Neutrophil (primary cell): Measurements from ENCODE around the gene RNF43.

ENCODE experiments used
- H3K27ac ChIP-seq: fragments of 200-600 bp; sonication (generic); 2 replicates; pipeline ENCODE4 v1.5.1; 2016; ENCODE audit warnings: mild to moderate bottlenecking, moderate library complexity
- H3K27me3 ChIP-seq: fragments of 200-600 bp; sonication (generic); 2 replicates; pipeline ENCODE4 v1.6.0; 2016; ENCODE audit warnings: mild to moderate bottlenecking
- H3K36me3 ChIP-seq: fragments of 200-600 bp; sonication (generic); 2 replicates; pipeline ENCODE4 v1.5.1; 2017
- H3K4me1 ChIP-seq, 2 experiments: fragments of 200-600 bp in 1 of 2; sonication (generic) in 1 of 2; 1 replicate in 1 of 2; 2 replicates in 1 of 2; pipeline versions ENCODE4 v1.5.1 to v1.6.1; 2013 to 2016; ENCODE audit warnings: low read depth in 1 of 2, low read length in 1 of 2, mild to moderate bottlenecking in 1 of 2, moderate library complexity in 1 of 2; ENCODE audit not compliant: control insufficient read depth in 1 of 2, insufficient read depth in 1 of 2
- H3K4me3 ChIP-seq, 2 experiments: fragments of 200-600 bp in 1 of 2; sonication (generic) in 1 of 2; 1 replicate in 1 of 2; 2 replicates in 1 of 2; pipeline ENCODE4 v1.5.1; 2013 to 2016; ENCODE audit warnings: low read depth in 1 of 2, low read length in 1 of 2, mild to moderate bottlenecking in 1 of 2, moderate library complexity in 1 of 2
- H3K9me3 ChIP-seq: fragments of 200-600 bp; sonication (generic); 2 replicates; pipeline ENCODE4 v1.5.1; 2016
- TF ChIP-seq, protein P1 (sequence below): fragments of 200-600 bp; sonication (generic); IDR thresholded peaks from 2 replicates; pipeline ENCODE4 v1.5.1; 2016; ENCODE audit warnings: antibody characterized with exemption

The RNF43 gene

DNA sequence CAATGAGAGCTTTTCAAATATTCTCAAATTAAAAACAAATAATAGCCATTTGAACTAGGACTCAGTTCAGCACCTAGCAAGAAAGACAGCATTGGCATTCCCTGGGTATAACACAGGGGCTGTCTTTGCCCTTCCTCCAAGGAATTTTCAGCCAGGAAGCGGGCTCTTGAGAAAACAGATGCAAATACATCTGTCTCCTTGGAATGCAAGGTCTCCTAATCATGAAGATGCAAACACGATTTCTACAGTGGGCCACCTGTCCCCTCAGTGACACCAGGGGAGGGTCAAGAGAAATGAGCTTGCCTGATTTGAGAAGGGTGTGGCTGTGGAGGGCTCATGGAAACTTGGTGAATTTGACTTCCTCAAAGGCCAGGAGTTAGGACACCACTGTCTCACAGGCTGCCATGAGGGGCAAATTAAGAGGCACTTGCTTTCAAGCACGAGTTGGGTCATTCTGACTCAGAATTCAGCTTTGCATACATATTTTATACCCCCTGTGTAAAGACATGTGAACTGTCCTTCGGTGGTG is 40.8 kb downstream of the RNF43 start:
- no peaks in the 10 kb centered on the region for H3K27me3 ChIP-seq
- no peaks in the 10 kb centered on the region for H3K36me3 ChIP-seq
- peaks cover 5 to 7% of the 10 kb centered on the region in 2 experiments for H3K4me1 ChIP-seq
- no peak overlapping the region for H3K27ac ChIP-seq
- no peaks in the 10 kb centered on the region for H3K9me3 ChIP-seq
- H3K4me3 ChIP-seq: no peak overlapping the region
- TF ChIP-seq, protein P1, sequence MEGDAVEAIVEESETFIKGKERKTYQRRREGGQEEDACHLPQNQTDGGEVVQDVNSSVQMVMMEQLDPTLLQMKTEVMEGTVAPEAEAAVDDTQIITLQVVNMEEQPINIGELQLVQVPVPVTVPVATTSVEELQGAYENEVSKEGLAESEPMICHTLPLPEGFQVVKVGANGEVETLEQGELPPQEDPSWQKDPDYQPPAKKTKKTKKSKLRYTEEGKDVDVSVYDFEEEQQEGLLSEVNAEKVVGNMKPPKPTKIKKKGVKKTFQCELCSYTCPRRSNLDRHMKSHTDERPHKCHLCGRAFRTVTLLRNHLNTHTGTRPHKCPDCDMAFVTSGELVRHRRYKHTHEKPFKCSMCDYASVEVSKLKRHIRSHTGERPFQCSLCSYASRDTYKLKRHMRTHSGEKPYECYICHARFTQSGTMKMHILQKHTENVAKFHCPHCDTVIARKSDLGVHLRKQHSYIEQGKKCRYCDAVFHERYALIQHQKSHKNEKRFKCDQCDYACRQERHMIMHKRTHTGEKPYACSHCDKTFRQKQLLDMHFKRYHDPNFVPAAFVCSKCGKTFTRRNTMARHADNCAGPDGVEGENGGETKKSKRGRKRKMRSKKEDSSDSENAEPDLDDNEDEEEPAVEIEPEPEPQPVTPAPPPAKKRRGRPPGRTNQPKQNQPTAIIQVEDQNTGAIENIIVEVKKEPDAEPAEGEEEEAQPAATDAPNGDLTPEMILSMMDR: no peak

DNA sequence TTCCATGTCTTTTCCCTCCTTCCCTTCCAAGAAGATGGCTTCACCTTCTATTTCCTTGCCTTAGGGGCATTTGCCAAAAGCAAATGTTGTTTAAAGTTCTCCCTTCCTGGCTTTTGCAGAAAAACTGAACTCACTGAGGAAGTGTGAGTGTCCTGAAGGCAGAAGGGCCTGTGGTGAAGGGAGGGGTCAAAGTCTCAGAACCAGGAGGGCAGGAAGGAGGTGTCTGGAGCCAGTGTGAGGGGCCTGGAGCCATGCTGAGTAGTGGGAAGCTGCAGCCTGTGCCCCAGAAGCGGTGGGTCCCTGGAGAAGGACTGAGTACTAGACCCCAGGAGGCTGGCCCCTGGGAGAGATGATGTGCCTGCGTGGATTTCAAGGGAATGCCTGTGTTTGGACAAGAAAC is 41.5 kb downstream of the RNF43 start:
- H3K9me3 ChIP-seq: no peaks in the 10 kb centered on the region
- H3K27ac ChIP-seq: no peak overlapping the region
- TF ChIP-seq, protein P1: no peak
- peaks cover 5 to 7% of the 10 kb centered on the region in 2 experiments for H3K4me1 ChIP-seq
- H3K4me3 ChIP-seq: no peak overlapping the region
- no peaks in the 10 kb centered on the region for H3K36me3 ChIP-seq
- no peaks in the 10 kb centered on the region for H3K27me3 ChIP-seq

DNA sequence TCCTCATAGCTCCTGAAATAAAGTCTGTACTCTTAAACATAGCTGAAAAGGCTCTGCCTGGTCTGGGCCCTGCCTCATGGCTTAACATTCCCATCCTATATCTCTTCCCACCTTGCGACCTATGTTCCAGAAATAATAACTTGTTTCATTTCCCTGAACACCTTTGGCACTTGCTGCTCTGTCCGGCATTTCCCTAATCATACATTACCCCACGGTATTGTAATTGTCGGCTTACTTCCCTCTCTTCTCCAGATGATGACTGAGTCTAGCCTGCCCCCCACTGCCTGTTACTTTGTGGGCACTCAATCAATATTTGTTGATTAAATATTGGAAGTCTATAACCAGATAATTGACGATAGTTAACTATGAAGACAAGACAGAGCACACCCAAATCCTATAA is 42.1 kb downstream of the RNF43 start:
- Histone ChIP-seq H3K4me1 (peaks cover 5 to 7% of the 10 kb centered on the region in 2 experiments), H3K27me3 (no peaks in the 10 kb centered on the region), H3K36me3 (no peaks in the 10 kb centered on the region), H3K9me3 (no peaks in the 10 kb centered on the region), H3K27ac (no peak overlapping the region), H3K4me3 (no peak overlapping the region)
- TF ChIP-seq, protein P1: peak; percentile 23

DNA sequence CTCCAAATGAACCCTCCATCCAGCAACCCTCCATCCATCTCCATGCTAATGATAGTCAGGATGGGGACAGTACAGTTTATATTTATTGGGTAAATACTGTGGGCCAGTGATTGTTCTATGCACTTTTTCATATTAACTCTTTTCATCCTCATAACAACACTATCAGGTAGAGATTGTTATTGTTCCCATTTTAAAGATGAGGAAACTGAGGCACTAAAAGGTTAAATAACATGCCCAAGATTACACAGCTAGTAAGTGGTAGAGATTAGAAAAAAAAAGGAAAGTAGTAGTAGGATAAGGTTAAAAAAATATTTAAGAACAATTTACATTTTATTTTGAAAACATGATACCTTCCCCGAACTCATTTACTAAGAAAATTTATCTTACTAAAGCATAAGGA is 43.4 kb downstream of the RNF43 start:
- Histone ChIP-seq H3K36me3 (no peaks in the 10 kb centered on the region), H3K27ac (no peak overlapping the region), H3K4me1 (peaks cover 5 to 7% of the 10 kb centered on the region in 2 experiments), H3K9me3 (no peaks in the 10 kb centered on the region), H3K4me3 (no peak overlapping the region), H3K27me3 (no peaks in the 10 kb centered on the region)
- TF ChIP-seq, protein P1: no peak

DNA sequence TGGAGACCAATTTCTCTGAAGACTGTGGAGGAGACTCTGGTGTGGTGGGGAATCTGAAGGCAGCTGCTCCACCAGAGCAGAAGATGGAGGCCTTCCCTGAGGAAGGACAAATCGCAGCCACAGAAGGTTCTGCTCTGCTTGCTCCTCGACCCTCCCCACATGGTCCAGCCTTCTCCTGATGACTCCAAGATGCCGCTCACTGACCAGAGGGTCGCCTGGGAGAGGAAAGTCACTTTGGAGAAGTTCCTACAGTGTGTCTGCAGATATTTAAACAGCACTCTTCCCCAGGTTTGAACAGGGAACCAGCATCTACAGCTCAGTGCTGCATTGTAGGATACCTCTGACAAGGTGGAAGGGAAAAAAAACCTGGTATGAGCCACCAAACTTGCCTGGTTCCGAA is 44.3 kb downstream of the RNF43 start:
- no peaks in the 10 kb centered on the region for H3K36me3 ChIP-seq
- H3K4me3 ChIP-seq: no peak overlapping the region
- peaks cover 5 to 7% of the 10 kb centered on the region in 2 experiments for H3K4me1 ChIP-seq
- H3K27ac ChIP-seq: no peak overlapping the region
- TF ChIP-seq, protein P1: no peak
- no peaks in the 10 kb centered on the region for H3K9me3 ChIP-seq
- no peaks in the 10 kb centered on the region for H3K27me3 ChIP-seq
